ENCODE measurements around the gene LCN9.
A peak's percentile ranks its signal among the peaks of the same experiment; 100 is the strongest.

LCN9 gene

GRCh38 chr9:135641745-135642144 lies 21.4 kb upstream of the LCN9 start:
- H3K27ac ChIP-seq (replicated peaks) = no peak overlapping the region
- H3K4me3 ChIP-seq (replicated peaks; ENCODE audit: insufficient read depth, low read length) = no peak overlapping the region
- no peak for DNase-seq (ENCODE audit: low read depth in 1 of 2, low spot score in 1 of 2)
- H3K27me3 ChIP-seq (ENCODE audit: insufficient read depth, poor library complexity, severe bottlenecking) = no peaks in the 10 kb centered on the region
- TF ChIP-seq CTCF (IDR thresholded peaks at IDR 0.05; ENCODE audit: insufficient read depth, low read length) = no peak

- no peak for TF ChIP-seq SPI1 (IDR thresholded peaks at IDR 0.05; ENCODE audit: borderline replicate concordance, low read depth)
- no peak for TF ChIP-seq POLR2AphosphoS5 (IDR thresholded peaks at IDR 0.05; ENCODE audit: low read depth)
- TF ChIP-seq GABPA (IDR thresholded peaks at IDR 0.05; ENCODE audit: low read depth) = no peak
- no peak for TF ChIP-seq REST (IDR thresholded peaks at IDR 0.05; ENCODE audit: insufficient replicate concordance, low read depth)
- no peak for TF ChIP-seq CTCF (IDR thresholded peaks at IDR 0.05; ENCODE audit: insufficient read depth, low read length)
- Histone ChIP-seq H3K27ac (replicated peaks) (no peak overlapping the region), H3K4me3 (replicated peaks; ENCODE audit: insufficient read depth, low read length) (no peak overlapping the region), H3K27me3 (ENCODE audit: insufficient read depth, poor library complexity, severe bottlenecking) (no peaks in the 10 kb centered on the region)
- DNase-seq (ENCODE audit: low read depth in 1 of 2, low spot score in 1 of 2) = no peak
Measured at GRCh38 chr9:135644631-135645218, 18.4 kb upstream of the LCN9 start.

GRCh38 chr9:135647884-135648283 lies 15.2 kb upstream of the LCN9 start:
- TF ChIP-seq SPI1 (IDR thresholded peaks at IDR 0.05; ENCODE audit: borderline replicate concordance, low read depth) (peak; percentile 38; the same call in 1 of the 2 replicates), CTCF (IDR thresholded peaks at IDR 0.05; ENCODE audit: insufficient read depth, low read length) (no peak)
- H3K4me3 ChIP-seq (replicated peaks; ENCODE audit: insufficient read depth, low read length) = no peak overlapping the region
- H3K27me3 ChIP-seq (ENCODE audit: insufficient read depth, poor library complexity, severe bottlenecking) = no peaks in the 10 kb centered on the region
- no peak for DNase-seq (ENCODE audit: low read depth in 1 of 2, low spot score in 1 of 2)
- H3K27ac ChIP-seq (replicated peaks) = no peak overlapping the region

GRCh38 chr9:135648494-135649410 lies 14.4 kb upstream of the LCN9 start:
- no peak for DNase-seq (ENCODE audit: low read depth in 1 of 2, low spot score in 1 of 2)
- Histone ChIP-seq H3K27ac (replicated peaks) (no peak overlapping the region), H3K4me3 (replicated peaks; ENCODE audit: insufficient read depth, low read length) (no peak overlapping the region), H3K27me3 (ENCODE audit: insufficient read depth, poor library complexity, severe bottlenecking) (no peaks in the 10 kb centered on the region)
- TF ChIP-seq GABPA (IDR thresholded peaks at IDR 0.05; ENCODE audit: low read depth) (no peak), REST (IDR thresholded peaks at IDR 0.05; ENCODE audit: insufficient replicate concordance, low read depth) (no peak), SPI1 (IDR thresholded peaks at IDR 0.05; ENCODE audit: borderline replicate concordance, low read depth) (no peak), POLR2AphosphoS5 (IDR thresholded peaks at IDR 0.05; ENCODE audit: low read depth) (no peak), CTCF (IDR thresholded peaks at IDR 0.05; ENCODE audit: insufficient read depth, low read length) (no peak)

All from HL-60 (cell line).